HG03575 (cell line): ENCODE results near the gene ZNF117.
"Not testable (repeated sequence)": the region's sequence is repeated elsewhere in the genome, so short reads cannot be mapped to it uniquely, and the experiment has no call there.

Experiments used
- ATAC-seq: cut with Tn5 transposase; IDR thresholded peaks from one replicate; pipeline ENCODE4 v1.9.1; 2021; ENCODE audit not compliant: unreplicated experiment, insufficient number of reproducible peaks, low FRiP score; ENCODE audit errors: extremely low read depth

The ZNF117 gene

GRCh38 chr7:64990936-64991335 lies at the start of gene ZNF117:
ZNF117 (minus strand) TSS chr7:64991036.
- ATAC-seq: no peak

GRCh38 chr7:65038767-65039166 lies 47.9 kb upstream of the ZNF117 start:
- ATAC-seq: not testable (repeated sequence)

GRCh38 chr7:65037740-65038688 lies 47.2 kb upstream of the ZNF117 start:
- ATAC-seq: peak; percentile 51

GRCh38 chr7:65036526-65036925 lies 45.7 kb upstream of the ZNF117 start:
- not testable (repeated sequence) for ATAC-seq

GRCh38 chr7:65035469-65035868 lies 44.6 kb upstream of the ZNF117 start:
- not testable (repeated sequence) for ATAC-seq

- ATAC-seq: not testable (repeated sequence)
Observed at GRCh38 chr7:65034120-65034782, 43.4 kb upstream of the ZNF117 start.

- not testable (repeated sequence) for ATAC-seq
Observed at GRCh38 chr7:65033391-65033790, 42.6 kb upstream of the ZNF117 start.

GRCh38 chr7:65025023-65025422 lies 34.2 kb upstream of the ZNF117 start:
- not testable (repeated sequence) for ATAC-seq

GRCh38 chr7:65020978-65021377 lies 30.1 kb upstream of the ZNF117 start:
- not testable (repeated sequence) for ATAC-seq

GRCh38 chr7:65009881-65010280 lies 19.0 kb upstream of the ZNF117 start:
- ATAC-seq: not testable (repeated sequence)

GRCh38 chr7:65009394-65009793 lies 18.6 kb upstream of the ZNF117 start:
- ATAC-seq: not testable (repeated sequence)

- ATAC-seq: not testable (repeated sequence)
Observed at GRCh38 chr7:65007036-65007435, 16.2 kb upstream of the ZNF117 start.

GRCh38 chr7:65006094-65006992 lies 15.5 kb upstream of the ZNF117 start, which contains the start of gene ERV3-1:
ERV3-1 (minus strand) TSS chr7:65006687; CDS start chr7:64993026, 13,661 bp downstream.
- ATAC-seq: peak; percentile 99

- ATAC-seq: no peak
Observed at GRCh38 chr7:65004575-65004974, 13.7 kb upstream of the ZNF117 start.

- ATAC-seq: no peak
Observed at GRCh38 chr7:65002972-65003585, 12.2 kb upstream of the ZNF117 start.

- ATAC-seq: no peak
Observed at GRCh38 chr7:65001291-65001814, 10.5 kb upstream of the ZNF117 start.

- ATAC-seq: peak; percentile 72
Observed at GRCh38 chr7:64999165-65000004, 8.5 kb upstream of the ZNF117 start.

GRCh38 chr7:64998865-64999164 lies 8.0 kb upstream of the ZNF117 start:
- ATAC-seq: no peak
